ENCODE results near the gene INAVA.
"Not testable (repeated sequence)": the region's sequence is repeated elsewhere in the genome, so short reads cannot be mapped to it uniquely, and the experiment has no call there.

The INAVA gene

GRCh38 chr1:200899954-200900867 lies 5.5 kb downstream of the INAVA start:
- no peak for DNase-seq

- DNase-seq = no peak
These were observed 6.2 kb downstream of the INAVA start for GRCh38 chr1:200900877-200901276.

GRCh38 chr1:200901350-200901749 lies 6.7 kb downstream of the INAVA start:
- DNase-seq = no peak

GRCh38 chr1:200901796-200902444 lies 7.2 kb downstream of the INAVA start:
- no peak for DNase-seq

- no peak for DNase-seq
These were observed 9.1 kb downstream of the INAVA start for GRCh38 chr1:200903793-200904192.

- DNase-seq = no peak
These were observed 10.1 kb downstream of the INAVA start for GRCh38 chr1:200904772-200905171.

- no peak for DNase-seq
These were observed 10.8 kb downstream of the INAVA start for GRCh38 chr1:200905411-200906052.

- DNase-seq = no peak
These were observed 11.8 kb downstream of the INAVA start for GRCh38 chr1:200906491-200906890.

- DNase-seq = peak; percentile 86
These were observed 13.0 kb downstream of the INAVA start for GRCh38 chr1:200907611-200908097.

- no peak for DNase-seq
These were observed 13.6 kb downstream of the INAVA start for GRCh38 chr1:200908191-200908868.

- DNase-seq = no peak
These were observed 14.4 kb downstream of the INAVA start for GRCh38 chr1:200909071-200909470.

- no peak for DNase-seq
These were observed 15.1 kb downstream of the INAVA start for GRCh38 chr1:200909757-200910239.

GRCh38 chr1:200911361-200911760 lies 16.7 kb downstream of the INAVA start:
- DNase-seq = no peak

- DNase-seq = not testable (repeated sequence)
These were observed 17.2 kb downstream of the INAVA start for GRCh38 chr1:200911936-200912335.

- DNase-seq = no peak
These were observed 18.2 kb downstream of the INAVA start for GRCh38 chr1:200912737-200913407.

GRCh38 chr1:200916152-200916551 lies 21.5 kb downstream of the INAVA start:
- no peak for DNase-seq

GRCh38 chr1:200916681-200917080 lies 22.0 kb downstream of the INAVA start:
- DNase-seq = no peak

GRCh38 chr1:200917291-200917817 lies 22.7 kb downstream of the INAVA start:
- no peak for DNase-seq

GRCh38 chr1:200918006-200918405 lies 23.3 kb downstream of the INAVA start:
- no peak for DNase-seq

GRCh38 chr1:200919386-200919785 lies 24.7 kb downstream of the INAVA start:
- no peak for DNase-seq

GRCh38 chr1:200921571-200922110 lies 26.9 kb downstream of the INAVA start:
- DNase-seq = no peak

- DNase-seq = no peak
These were observed 27.7 kb downstream of the INAVA start for GRCh38 chr1:200922406-200922805.
